Stimulated activated CD8-positive, alpha-beta memory T cell treated with anti-CD3 and anti-CD28 coated beads, Interleukin-7, amount 100 ng/mL, for 48 hours (primary cell): ENCODE data around the gene GP1BA.

Experiments used
- DNase-seq, 2 donors: peaks; one replicate each; pipeline ENCODE4 v3.0.0-alpha.2; 2020; ENCODE audit warnings: low read depth in 1 of 2; ENCODE audit errors: extremely low read depth in 1 of 2

GP1BA gene

GRCh38 chr17:4971826-4972225, 39.7 kb downstream of the GP1BA start:
- DNase-seq = no peak

- no peak for DNase-seq
Measured at GRCh38 chr17:4972322-4972721, 40.2 kb downstream of the GP1BA start.

- no peak for DNase-seq
Measured at GRCh38 chr17:4972752-4973151, 40.7 kb downstream of the GP1BA start.

GRCh38 chr17:4973256-4974114, 41.4 kb downstream of the GP1BA start:
- DNase-seq = no peak

- no peak for DNase-seq
Measured at GRCh38 chr17:4974115-4974670, 42.1 kb downstream of the GP1BA start.

- DNase-seq = no peak
Measured at GRCh38 chr17:4978726-4979125, 46.6 kb downstream of the GP1BA start.

GRCh38 chr17:4980644-4981216, 48.7 kb downstream of the GP1BA start:
- DNase-seq = no peak

- no peak for DNase-seq
Measured at GRCh38 chr17:4982305-4982704, 50.2 kb downstream of the GP1BA start.
